Measurements from ENCODE around the gene FBLN5. TPM values are rescaled to one million over a fixed set of nuclear protein-coding genes. Genes with fewer than 3 reads are reported as not detected.

The FBLN5 gene
- total RNA-seq, 1 donor from 2014 or later, result 24.5 TPM

- Histone ChIP-seq H3K27ac (ENCODE audit: low read depth, low read length) (no peak overlapping the region), H3K4me1 (ENCODE audit: control insufficient read depth in 3 of 3, insufficient read depth in 3 of 3, low read length in 3 of 3) (no peaks in the 10 kb centered on the region), H3K9me3 (ENCODE audit: control insufficient read depth in 3 of 3, low read length in 3 of 3) (peaks cover 0 to 2% (median 0%) of the 10 kb centered on the region in 3 donors), H3K9ac (ENCODE audit: low read depth in 1 of 3, low read length in 3 of 3) (no peak overlapping the region), H3K27me3 (ENCODE audit: control insufficient read depth in 3 of 3, insufficient read depth in 3 of 3, low read length in 3 of 3) (no peaks in the 10 kb centered on the region), H3K4me3 (ENCODE audit: low read length in 3 of 3) (no peak overlapping the region), H3K36me3 (ENCODE audit: control insufficient read depth in 3 of 3, insufficient read depth in 3 of 3, low read length in 3 of 3) (no peaks in the 10 kb centered on the region)
These were observed 118.0 kb downstream of the FBLN5 start for GRCh38 chr14:91829511-91829910.

GRCh38 chr14:91827746-91828145 is 119.7 kb downstream of the FBLN5 start:
- Histone ChIP-seq H3K36me3 (ENCODE audit: control insufficient read depth in 3 of 3, insufficient read depth in 3 of 3, low read length in 3 of 3) (no peaks in the 10 kb centered on the region), H3K9me3 (ENCODE audit: control insufficient read depth in 3 of 3, low read length in 3 of 3) (peaks cover 0 to 2% (median 0%) of the 10 kb centered on the region in 3 donors), H3K4me1 (ENCODE audit: control insufficient read depth in 3 of 3, insufficient read depth in 3 of 3, low read length in 3 of 3) (no peaks in the 10 kb centered on the region), H3K27ac (ENCODE audit: low read depth, low read length) (no peak overlapping the region), H3K27me3 (ENCODE audit: control insufficient read depth in 3 of 3, insufficient read depth in 3 of 3, low read length in 3 of 3) (no peaks in the 10 kb centered on the region), H3K9ac (ENCODE audit: low read depth in 1 of 3, low read length in 3 of 3) (no peak overlapping the region), H3K4me3 (ENCODE audit: low read length in 3 of 3) (no peak overlapping the region)

Other genes with a start within 250 kb of the FBLN5 start
- 2.1 TPM for gene CATSPERB, start 215.6 kb downstream of the FBLN5 start, total RNA-seq
- 5.7 TPM for gene TC2N, start 80.2 kb downstream of the FBLN5 start, total RNA-seq
- 10.4 TPM for gene TRIP11, start 92.4 kb upstream of the FBLN5 start, total RNA-seq
- 22.4 TPM for gene ATXN3, start 158.9 kb upstream of the FBLN5 start, total RNA-seq
- 279 TPM for gene NDUFB1, start 174.0 kb upstream of the FBLN5 start, total RNA-seq
- 19.3 TPM for gene CPSF2, start 174.3 kb upstream of the FBLN5 start, total RNA-seq